Measurements from ENCODE around the gene GLO1. TPM values are rescaled to one million over a fixed set of nuclear protein-coding genes. Genes with fewer than 3 reads are reported as not detected.

Gene GLO1
- total RNA-seq, 1 experiment from 2014 or later: 147 TPM

- Mint-ChIP-seq H3K9me3 (ENCODE audit: low read depth, unreplicated experiment) (no peaks in the 10 kb centered on the region), H3K27me3 (ENCODE audit: unreplicated experiment) (no peaks in the 10 kb centered on the region), H3K27ac (ENCODE audit: unreplicated experiment) (no peak overlapping the region), H3K4me1 (ENCODE audit: low read depth, unreplicated experiment) (peaks cover 6% of the 10 kb centered on the region), H3K4me3 (ENCODE audit: low read depth, unreplicated experiment) (no peak overlapping the region), H3K36me3 (ENCODE audit: insufficient read depth, unreplicated experiment) (no peaks in the 10 kb centered on the region)
- BruUV-seq (replicated peaks): no TSS peak
- CTCF ChIA-PET: interaction anchor here (0.6 kb wide), 1 partner anchor 22 kb away, joined by 4 read pairs; no protein-coding TSS in a partner anchor
- TF ChIP-seq CTCF (IDR thresholded peaks at IDR 0.05; ENCODE audit: unreplicated experiment): no peak
- no peak for DNase-seq
- intact Hi-C loops (cut with micrococcal nuclease; ENCODE audit: unreplicated experiment): no loop called here
Measured at GRCh38 chr6:38725414-38726183, 22.7 kb upstream of the GLO1 start.

- Mint-ChIP-seq H3K27me3 (ENCODE audit: unreplicated experiment) (no peaks in the 10 kb centered on the region), H3K4me1 (ENCODE audit: low read depth, unreplicated experiment) (peaks cover 12% of the 10 kb centered on the region), H3K9me3 (ENCODE audit: low read depth, unreplicated experiment) (no peaks in the 10 kb centered on the region), H3K36me3 (ENCODE audit: insufficient read depth, unreplicated experiment) (no peaks in the 10 kb centered on the region), H3K4me3 (ENCODE audit: low read depth, unreplicated experiment) (no peak overlapping the region), H3K27ac (ENCODE audit: unreplicated experiment) (no peak overlapping the region)
- CTCF ChIA-PET: no interaction called here
- no TSS peak for BruUV-seq (replicated peaks)
- no peak for TF ChIP-seq CTCF (IDR thresholded peaks at IDR 0.05; ENCODE audit: unreplicated experiment)
- no peak for DNase-seq
- intact Hi-C loops (cut with micrococcal nuclease; ENCODE audit: unreplicated experiment): no loop called here
Measured at GRCh38 chr6:38724343-38724742, 21.4 kb upstream of the GLO1 start.

DNA sequence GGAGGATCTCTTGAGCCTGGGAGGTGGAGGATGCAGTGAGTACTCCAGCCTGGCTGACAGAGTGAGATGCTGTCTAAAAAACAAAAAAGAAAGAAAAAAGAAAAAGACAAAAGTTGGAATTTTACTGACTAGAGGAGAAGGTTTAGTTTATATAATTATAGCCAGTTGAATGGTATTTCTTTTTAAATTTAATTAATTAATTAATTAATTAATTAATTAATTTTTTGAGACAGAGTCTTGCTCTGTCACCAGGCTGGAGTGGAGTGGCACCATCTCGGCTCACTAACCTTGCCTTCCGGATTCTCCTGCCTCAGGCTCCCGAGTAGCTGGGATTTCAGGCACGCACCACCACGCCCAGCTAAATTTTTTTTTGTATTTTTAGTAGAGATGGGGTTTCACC is 20.8 kb upstream of the GLO1 start:
- Mint-ChIP-seq H3K27ac (ENCODE audit: unreplicated experiment) (no peak overlapping the region), H3K4me1 (ENCODE audit: low read depth, unreplicated experiment) (peaks cover 12% of the 10 kb centered on the region), H3K9me3 (ENCODE audit: low read depth, unreplicated experiment) (no peaks in the 10 kb centered on the region), H3K36me3 (ENCODE audit: insufficient read depth, unreplicated experiment) (no peaks in the 10 kb centered on the region), H3K27me3 (ENCODE audit: unreplicated experiment) (no peaks in the 10 kb centered on the region), H3K4me3 (ENCODE audit: low read depth, unreplicated experiment) (no peak overlapping the region)
- no peak for DNase-seq
- no peak for TF ChIP-seq CTCF (IDR thresholded peaks at IDR 0.05; ENCODE audit: unreplicated experiment)
- no TSS peak for BruUV-seq (replicated peaks)
- CTCF ChIA-PET: no interaction called here
- intact Hi-C loops (cut with micrococcal nuclease; ENCODE audit: unreplicated experiment): no loop called here

DNA sequence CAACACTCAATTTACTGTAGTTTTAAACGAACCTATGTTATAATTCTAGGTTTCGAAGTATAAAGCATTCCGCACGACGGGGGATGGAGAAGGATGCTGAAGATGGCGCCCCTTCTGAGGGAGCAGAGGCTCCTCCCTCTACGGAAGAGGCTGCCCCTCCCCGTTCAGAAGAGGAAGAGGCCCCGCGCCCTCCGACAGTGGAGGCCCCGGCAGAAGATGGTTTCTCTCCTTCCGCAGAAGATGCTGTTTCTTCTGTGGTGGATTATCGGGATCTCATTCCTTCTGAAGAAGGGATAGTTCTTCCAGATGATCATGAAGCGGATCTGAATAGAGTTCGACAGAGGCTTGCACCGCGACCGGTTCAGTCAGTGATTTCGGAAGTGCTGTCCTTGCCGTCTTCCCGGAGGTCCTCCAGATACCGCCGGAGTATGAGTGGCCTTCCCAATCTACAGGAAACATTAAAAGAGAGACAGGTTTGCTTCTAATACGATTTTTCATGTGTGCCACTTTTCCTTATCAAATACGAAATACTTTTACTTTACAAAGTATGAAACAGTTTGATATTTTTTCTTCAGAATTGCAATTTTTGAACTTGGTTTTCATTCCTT is 19.9 kb upstream of the GLO1 start:
- H3K27me3 Mint-ChIP-seq (ENCODE audit: unreplicated experiment): no peaks in the 10 kb centered on the region
- H3K36me3 Mint-ChIP-seq (ENCODE audit: insufficient read depth, unreplicated experiment): no peaks in the 10 kb centered on the region
- no peak overlapping the region for H3K27ac Mint-ChIP-seq (ENCODE audit: unreplicated experiment)
- DNase-seq: no peak
- no peak overlapping the region for H3K4me3 Mint-ChIP-seq (ENCODE audit: low read depth, unreplicated experiment)
- H3K9me3 Mint-ChIP-seq (ENCODE audit: low read depth, unreplicated experiment): no peaks in the 10 kb centered on the region
- no peak for TF ChIP-seq CTCF (IDR thresholded peaks at IDR 0.05; ENCODE audit: unreplicated experiment)
- peaks cover 12% of the 10 kb centered on the region for H3K4me1 Mint-ChIP-seq (ENCODE audit: low read depth, unreplicated experiment)
- intact Hi-C loops (cut with micrococcal nuclease; ENCODE audit: unreplicated experiment): no loop called here
- CTCF ChIA-PET: no interaction called here
- BruUV-seq (replicated peaks): no TSS peak
